Activated CD8-positive, alpha-beta memory T cell treated with anti-CD3 and anti-CD28 coated beads, Interleukin-2, amount 10 ng/mL, durations not matched to agents 7 days and 5 days (primary cell): ENCODE results near the gene DNAJC7. TPM values are rescaled to one million over a fixed set of nuclear protein-coding genes. Genes with fewer than 3 reads are reported as not detected.

Experiments used
- ATAC-seq: fragments of 150-1000 bp; cut with Tn5 transposase; one replicate; pipeline ENCODE4 v1.10.0; 2021; ENCODE audit warnings: moderate library complexity
- CTCF ChIA-PET: fragments of 350-600 bp; sonication (Branson Sonifier 250); formaldehyde crosslinking; loops from one replicate; lab custom pipeline; 2021; ENCODE audit warnings: antibody characterized with exemption; lab: Charles Lee
- DNase-seq: peaks from one replicate; pipeline ENCODE4 v3.0.0-alpha.2; 2020
- H3K27ac Mint-ChIP-seq: one replicate; pipeline ENCODE4 v1.8.0; 2021; ENCODE audit warnings: mild to moderate bottlenecking, mixed read lengths
- H3K27me3 Mint-ChIP-seq: one replicate; pipeline ENCODE4 v1.8.0; 2021; ENCODE audit warnings: mixed read lengths
- H3K36me3 Mint-ChIP-seq: one replicate; pipeline ENCODE4 v1.8.0; 2021; ENCODE audit warnings: mild to moderate bottlenecking, mixed read lengths
- H3K4me1 Mint-ChIP-seq: one replicate; pipeline ENCODE4 v1.8.0; 2021; ENCODE audit warnings: mixed read lengths
- H3K4me3 Mint-ChIP-seq: one replicate; pipeline ENCODE4 v1.8.0; 2021; ENCODE audit warnings: mild to moderate bottlenecking, moderate library complexity, mixed read lengths
- H3K9me3 Mint-ChIP-seq: one replicate; pipeline ENCODE4 v1.8.0; 2022; ENCODE audit warnings: low read depth, mixed read lengths
- total RNA-seq, 2 experiments: library from RNA; stranded (reverse); gene quantifications; one replicate each; pipeline ENCODE4 v1.2.3, GENCODE V29; 2021

The DNAJC7 gene
- total RNA-seq, 2 experiments from 2014 or later, result 89.1 to 97.0 TPM

- no peak overlapping the region for H3K4me3 Mint-ChIP-seq
These were observed 34.4 kb upstream of the DNAJC7 start for GRCh38 chr17:42051645-42052044.

GRCh38 chr17:42051013-42051400, 33.8 kb upstream of the DNAJC7 start:
- Mint-ChIP-seq H3K4me3 (peak overlapping the region; percentile 50), H3K27me3 (peaks cover 55% of the 10 kb centered on the region), H3K36me3 (no peaks in the 10 kb centered on the region), H3K9me3 (no peaks in the 10 kb centered on the region), H3K27ac (no peak overlapping the region), H3K4me1 (peaks cover 4% of the 10 kb centered on the region)
- ATAC-seq (no peak), DNase-seq (no peak)
- CTCF ChIA-PET, result interaction anchor here (0.8 to 1.1 kb wide), 5 partner anchors 26 to 69 kb away, joined by 3 to 6 read pairs (median 3); no protein-coding TSS in a partner anchor

More at GRCh38 chr17:42051645-42052044, 34.4 kb upstream of the DNAJC7 start:
- Mint-ChIP-seq H3K27me3 (peaks cover 55% of the 10 kb centered on the region), H3K27ac (no peak overlapping the region), H3K36me3 (no peaks in the 10 kb centered on the region), H3K9me3 (no peaks in the 10 kb centered on the region), H3K4me1 (peaks cover 4% of the 10 kb centered on the region)
- no peak for ATAC-seq
- CTCF ChIA-PET, result interaction anchor here (0.8 to 1.1 kb wide), 4 partner anchors 25 to 68 kb away, joined by 3 to 6 read pairs (median 4); no protein-coding TSS in a partner anchor
- no peak for DNase-seq

GRCh38 chr17:42050393-42051012, 33.3 kb upstream of the DNAJC7 start, which contains the start of gene C17orf113:
Gene C17orf113, minus strand, starts transcription at chr17:42050601. Its CDS starts 7,225 bp downstream, at chr17:42043376.
- Mint-ChIP-seq H3K4me1 (peaks cover 4% of the 10 kb centered on the region), H3K36me3 (no peaks in the 10 kb centered on the region), H3K4me3 (peak within 1 kb of the TSS; percentile 50), H3K27me3 (peaks cover 55% of the 10 kb centered on the region), H3K27ac (no peak within 1 kb of the TSS), H3K9me3 (no peaks in the 10 kb centered on the region)
- CTCF ChIA-PET, result interaction anchor here (0.9 to 1.1 kb wide), 4 partner anchors 27 to 51 kb away, joined by 3 to 6 read pairs (median 3); no protein-coding TSS in a partner anchor
- ATAC-seq, result peak; percentile 83
- DNase-seq, result peak; percentile 67

GRCh38 chr17:42049834-42050392, 32.7 kb upstream of the DNAJC7 start:
- no peak for DNase-seq
- Mint-ChIP-seq H3K36me3 (no peaks in the 10 kb centered on the region), H3K4me1 (peaks cover 4% of the 10 kb centered on the region), H3K27ac (no peak overlapping the region), H3K9me3 (no peaks in the 10 kb centered on the region), H3K4me3 (peak overlapping the region; percentile 39), H3K27me3 (peaks cover 49% of the 10 kb centered on the region)
- CTCF ChIA-PET, result interaction anchor here (0.8 to 1.5 kb wide), 7 partner anchors 16 to 89 kb away, joined by 3 to 6 read pairs (median 3); no protein-coding TSS in a partner anchor
- ATAC-seq, result peak; percentile 16

GRCh38 chr17:42047343-42047742, 30.1 kb upstream of the DNAJC7 start:
- no peaks in the 10 kb centered on the region for H3K9me3 Mint-ChIP-seq
- H3K4me1 Mint-ChIP-seq, result peaks cover 4% of the 10 kb centered on the region
- peaks cover 32% of the 10 kb centered on the region for H3K27me3 Mint-ChIP-seq
- ATAC-seq (no peak), DNase-seq (no peak)
- no peaks in the 10 kb centered on the region for H3K36me3 Mint-ChIP-seq
- no peak overlapping the region for H3K4me3 Mint-ChIP-seq
- CTCF ChIA-PET, result interaction anchor here (1.4 kb wide), 1 partner anchor 9 kb away, joined by 3 read pairs; no protein-coding TSS in a partner anchor
- no peak overlapping the region for H3K27ac Mint-ChIP-seq

- no peak for DNase-seq
- Mint-ChIP-seq H3K9me3 (no peaks in the 10 kb centered on the region), H3K36me3 (no peaks in the 10 kb centered on the region), H3K4me1 (peaks cover 2% of the 10 kb centered on the region), H3K27ac (no peak overlapping the region), H3K4me3 (no peak overlapping the region), H3K27me3 (peaks cover 15% of the 10 kb centered on the region)
- ATAC-seq, result no peak
- CTCF ChIA-PET, result interaction anchor here (1.3 kb wide), 1 partner anchor 82 kb away, joined by 3 read pairs; no protein-coding TSS in a partner anchor
These were observed 28.5 kb upstream of the DNAJC7 start for GRCh38 chr17:42045719-42046118.

- DNase-seq (no peak), ATAC-seq (no peak)
- Mint-ChIP-seq H3K4me3 (no peak overlapping the region), H3K4me1 (no peaks in the 10 kb centered on the region), H3K27me3 (peaks cover 6% of the 10 kb centered on the region), H3K9me3 (no peaks in the 10 kb centered on the region), H3K27ac (no peak overlapping the region), H3K36me3 (no peaks in the 10 kb centered on the region)
- CTCF ChIA-PET, result interaction anchor here (1.0 to 2.0 kb wide), 2 partner anchors 20 to 576 kb away, joined by 3 to 6 read pairs; no protein-coding TSS in a partner anchor
These were observed 25.5 kb upstream of the DNAJC7 start for GRCh38 chr17:42042598-42043319.

GRCh38 chr17:42041619-42042018, 24.4 kb upstream of the DNAJC7 start:
- Mint-ChIP-seq H3K9me3 (no peaks in the 10 kb centered on the region), H3K27me3 (peaks cover 6% of the 10 kb centered on the region), H3K36me3 (no peaks in the 10 kb centered on the region), H3K27ac (no peak overlapping the region), H3K4me3 (no peak overlapping the region), H3K4me1 (no peaks in the 10 kb centered on the region)
- CTCF ChIA-PET, result interaction anchor here (0.6 to 2.0 kb wide), 7 partner anchors 11 to 577 kb away, joined by 3 to 6 read pairs (median 3); no protein-coding TSS in a partner anchor
- DNase-seq (no peak), ATAC-seq (no peak)

GRCh38 chr17:42040818-42041217, 23.6 kb upstream of the DNAJC7 start:
- no peak for DNase-seq
- no peaks in the 10 kb centered on the region for H3K4me1 Mint-ChIP-seq
- no peak overlapping the region for H3K4me3 Mint-ChIP-seq
- H3K27me3 Mint-ChIP-seq, result peaks cover 6% of the 10 kb centered on the region
- CTCF ChIA-PET, result interaction anchor here (0.6 to 2.0 kb wide), 7 partner anchors 10 to 123 kb away, joined by 3 to 6 read pairs (median 4); partner anchors contain the start of gene NKIRAS2
- H3K27ac Mint-ChIP-seq, result no peak overlapping the region
- no peaks in the 10 kb centered on the region for H3K9me3 Mint-ChIP-seq
- H3K36me3 Mint-ChIP-seq, result no peaks in the 10 kb centered on the region
- ATAC-seq, result no peak

- no peaks in the 10 kb centered on the region for H3K9me3 Mint-ChIP-seq
- ATAC-seq (no peak), DNase-seq (no peak)
- H3K27ac Mint-ChIP-seq, result no peak overlapping the region
- peaks cover 6% of the 10 kb centered on the region for H3K27me3 Mint-ChIP-seq
- no peaks in the 10 kb centered on the region for H3K36me3 Mint-ChIP-seq
- CTCF ChIA-PET, result interaction anchor here (0.6 to 2.0 kb wide), 7 partner anchors 9 to 76 kb away, joined by 3 to 6 read pairs (median 4); partner anchors contain the start of genes DHX58 and NKIRAS2
- H3K4me3 Mint-ChIP-seq, result no peak overlapping the region
- no peaks in the 10 kb centered on the region for H3K4me1 Mint-ChIP-seq
These were observed 22.8 kb upstream of the DNAJC7 start for GRCh38 chr17:42039794-42040763.

- Mint-ChIP-seq H3K27ac (no peak overlapping the region), H3K36me3 (no peaks in the 10 kb centered on the region), H3K9me3 (no peaks in the 10 kb centered on the region), H3K4me1 (peaks cover 7% of the 10 kb centered on the region), H3K4me3 (no peak overlapping the region), H3K27me3 (peaks cover 8% of the 10 kb centered on the region)
- no peak for DNase-seq
- CTCF ChIA-PET, result interaction anchor here (0.8 to 1.3 kb wide), 3 partner anchors 9 to 184 kb away, joined by 3 to 4 read pairs (median 3); no protein-coding TSS in a partner anchor
- ATAC-seq, result no peak
These were observed 21.2 kb upstream of the DNAJC7 start for GRCh38 chr17:42038221-42038973.
